GM06990 (cell line): Measurements from ENCODE around the gene VPS13D.

ENCODE experiments used
- DNase-seq: peaks from one replicate; pipeline ENCODE4 v3.0.0-alpha.2; 2011; ENCODE audit not compliant: insufficient read length; ENCODE audit errors: extremely low read depth
- H3K27me3 ChIP-seq: replicated peaks from 2 replicates; pipeline ENCODE4 v1.6.0; 2011; ENCODE audit warnings: low read length; ENCODE audit not compliant: control insufficient read depth, insufficient read depth
- H3K36me3 ChIP-seq: 2 replicates; pipeline ENCODE4 v1.5.1; 2011; ENCODE audit warnings: low read length; ENCODE audit not compliant: control insufficient read depth, insufficient read depth
- H3K4me3 ChIP-seq: replicated peaks from 2 replicates; pipeline ENCODE4 v1.5.1; 2011; ENCODE audit warnings: low read depth, mild to moderate bottlenecking, control low read depth, low read length
- CTCF ChIP-seq: IDR thresholded peaks from 2 replicates; pipeline ENCODE4 v1.5.1; 2011; ENCODE audit warnings: low read length, control low read depth, mild to moderate bottlenecking, inconsistent platforms; ENCODE audit not compliant: insufficient read depth, poor library complexity, severe bottlenecking

Gene VPS13D

GRCh38 chr1:12251442-12251841 lies 21.6 kb downstream of the VPS13D start:
- Histone ChIP-seq H3K36me3 (peaks cover 8% of the 10 kb centered on the region), H3K4me3 (no peak overlapping the region), H3K27me3 (no peaks in the 10 kb centered on the region)
- no peak for TF ChIP-seq CTCF
- no peak for DNase-seq

- Histone ChIP-seq H3K27me3 (no peaks in the 10 kb centered on the region), H3K36me3 (peaks cover 10% of the 10 kb centered on the region), H3K4me3 (no peak overlapping the region)
- DNase-seq = no peak
- TF ChIP-seq CTCF = no peak
Observed at GRCh38 chr1:12255913-12256312, 26.1 kb downstream of the VPS13D start.

DNA sequence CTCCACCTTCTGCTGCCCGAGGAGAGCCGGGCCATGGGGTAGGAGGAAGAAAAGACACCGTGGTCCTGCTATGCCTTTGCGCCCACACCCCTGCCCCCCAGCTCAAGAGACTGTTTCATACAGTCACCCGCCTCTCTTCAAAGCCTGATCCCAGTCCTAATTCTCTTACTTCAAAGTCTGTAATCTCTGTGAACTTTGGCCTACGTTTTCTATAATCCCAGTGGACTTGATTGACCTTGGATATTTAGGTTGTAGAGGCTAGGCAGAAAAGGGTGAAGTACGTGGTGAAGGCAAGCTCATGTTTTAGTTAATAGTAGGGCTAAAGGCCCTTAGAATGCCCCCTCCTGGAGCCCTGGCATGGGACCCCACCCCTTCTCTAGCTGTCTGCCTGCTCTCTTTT lies 28.4 kb downstream of the VPS13D start:
- no peaks in the 10 kb centered on the region for H3K27me3 ChIP-seq
- H3K36me3 ChIP-seq = peaks cover 8% of the 10 kb centered on the region
- no peak for DNase-seq
- no peak overlapping the region for H3K4me3 ChIP-seq
- no peak for TF ChIP-seq CTCF

DNA sequence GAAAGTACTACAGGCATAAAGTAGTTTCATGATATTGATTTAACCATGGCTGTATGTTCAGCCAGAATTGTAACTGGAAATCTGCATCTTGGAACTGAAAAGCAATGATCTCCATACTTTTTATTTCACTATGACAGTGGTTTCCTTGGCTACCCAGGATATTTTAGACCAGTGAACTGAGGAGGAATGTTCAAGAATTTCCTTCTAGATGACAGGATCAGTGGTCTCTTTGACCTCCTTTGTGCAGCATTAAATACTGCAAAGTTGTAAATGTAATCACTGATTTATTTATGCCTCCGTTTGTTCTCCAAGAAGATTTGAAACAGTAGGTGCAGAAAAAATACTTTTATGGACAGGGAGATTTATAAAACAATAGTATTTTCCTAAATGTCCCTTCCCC lies 39.5 kb downstream of the VPS13D start:
- no peak for DNase-seq
- Histone ChIP-seq H3K27me3 (no peaks in the 10 kb centered on the region), H3K36me3 (no peaks in the 10 kb centered on the region; the same call in none of the 2 replicates), H3K4me3 (no peak overlapping the region)
- no peak for TF ChIP-seq CTCF

DNA sequence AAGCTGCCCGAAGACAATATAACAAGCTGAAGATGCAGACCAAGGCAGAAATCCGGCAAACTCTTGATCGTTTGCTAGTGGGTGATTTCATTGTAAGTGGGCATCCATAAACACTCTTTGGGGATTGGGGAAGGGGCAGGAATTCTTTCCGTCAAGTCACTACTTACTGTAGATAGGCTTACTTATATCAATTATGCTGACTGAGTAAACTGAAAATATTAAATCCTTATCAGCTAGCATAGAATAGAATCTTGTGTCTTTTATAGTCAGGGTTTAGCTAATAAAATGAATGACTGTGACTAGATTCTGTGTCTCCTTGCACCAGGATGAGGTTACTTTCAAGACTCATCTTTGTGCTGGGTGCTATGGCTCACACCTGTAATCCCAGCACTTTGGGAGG lies 41.2 kb downstream of the VPS13D start:
- H3K36me3 ChIP-seq = peaks cover 2% of the 10 kb centered on the region
- no peaks in the 10 kb centered on the region for H3K27me3 ChIP-seq
- TF ChIP-seq CTCF = no peak
- DNase-seq = no peak
- H3K4me3 ChIP-seq = no peak overlapping the region

GRCh38 chr1:12272770-12273169 lies 42.9 kb downstream of the VPS13D start:
- TF ChIP-seq CTCF = no peak
- Histone ChIP-seq H3K4me3 (no peak overlapping the region), H3K36me3 (peaks cover 5% of the 10 kb centered on the region), H3K27me3 (no peaks in the 10 kb centered on the region)
- DNase-seq = no peak
